ENCODE results near the gene PHF13. TPM values are rescaled to one million over a fixed set of nuclear protein-coding genes. Genes with fewer than 3 reads are reported as not detected.

Gene PHF13
- polyA plus RNA-seq, 1 donor from 2014 or later = 11.0 TPM

DNA sequence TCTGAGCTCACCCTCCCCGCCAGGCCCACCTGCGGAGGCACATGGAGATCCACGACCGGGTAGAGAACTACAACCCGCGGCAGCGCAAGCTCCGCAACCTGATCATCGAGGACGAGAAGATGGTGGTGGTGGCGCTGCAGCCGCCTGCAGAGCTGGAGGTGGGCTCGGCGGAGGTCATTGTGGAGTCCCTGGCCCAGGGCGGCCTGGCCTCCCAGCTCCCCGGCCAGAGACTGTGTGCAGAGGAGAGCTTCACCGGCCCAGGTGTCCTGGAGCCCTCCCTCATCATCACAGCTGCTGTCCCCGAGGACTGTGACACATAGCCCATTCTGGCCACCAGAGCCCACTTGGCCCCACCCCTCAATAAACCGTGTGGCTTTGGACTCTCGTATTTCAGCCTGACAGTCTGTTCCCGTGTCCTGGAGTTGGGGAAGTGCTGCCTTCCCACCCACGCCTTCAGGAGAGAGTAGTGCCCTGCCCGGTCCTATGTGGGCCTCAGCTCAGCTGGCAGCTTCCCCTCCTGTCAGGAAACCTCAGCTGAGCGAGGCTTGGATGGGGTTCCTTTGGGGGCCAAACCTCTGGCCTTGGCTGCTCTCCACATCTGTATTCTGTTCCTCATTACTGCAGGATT lies 24.5 kb upstream of the PHF13 start:
- Histone ChIP-seq H3K4me3 (ENCODE audit: low read length) (no peak overlapping the region), H3K79me2 (replicated peaks; ENCODE audit: insufficient read depth, low read length) (no peaks in the 10 kb centered on the region), H2AFZ (ENCODE audit: low read depth, low read length) (no peak overlapping the region), H3K9ac (ENCODE audit: low read length) (no peak overlapping the region), H3K9me2 (ENCODE audit: insufficient read depth, low read length) (no peaks in the 10 kb centered on the region), H3K9me3 (ENCODE audit: low read length) (no peaks in the 10 kb centered on the region), H3K4me2 (ENCODE audit: low read length) (no peak overlapping the region), H3K27ac (ENCODE audit: low read length) (no peak overlapping the region), H3K36me3 (ENCODE audit: insufficient read depth, low read length) (no peaks in the 10 kb centered on the region), H3K27me3 (ENCODE audit: insufficient read depth, low read depth, low read length) (no peaks in the 10 kb centered on the region), H3F3A (ENCODE audit: insufficient read depth, low read length, poor library complexity, severe bottlenecking) (no peaks in the 10 kb centered on the region), H4K20me1 (ENCODE audit: insufficient read depth) (no peaks in the 10 kb centered on the region)
- TF ChIP-seq, protein P1, sequence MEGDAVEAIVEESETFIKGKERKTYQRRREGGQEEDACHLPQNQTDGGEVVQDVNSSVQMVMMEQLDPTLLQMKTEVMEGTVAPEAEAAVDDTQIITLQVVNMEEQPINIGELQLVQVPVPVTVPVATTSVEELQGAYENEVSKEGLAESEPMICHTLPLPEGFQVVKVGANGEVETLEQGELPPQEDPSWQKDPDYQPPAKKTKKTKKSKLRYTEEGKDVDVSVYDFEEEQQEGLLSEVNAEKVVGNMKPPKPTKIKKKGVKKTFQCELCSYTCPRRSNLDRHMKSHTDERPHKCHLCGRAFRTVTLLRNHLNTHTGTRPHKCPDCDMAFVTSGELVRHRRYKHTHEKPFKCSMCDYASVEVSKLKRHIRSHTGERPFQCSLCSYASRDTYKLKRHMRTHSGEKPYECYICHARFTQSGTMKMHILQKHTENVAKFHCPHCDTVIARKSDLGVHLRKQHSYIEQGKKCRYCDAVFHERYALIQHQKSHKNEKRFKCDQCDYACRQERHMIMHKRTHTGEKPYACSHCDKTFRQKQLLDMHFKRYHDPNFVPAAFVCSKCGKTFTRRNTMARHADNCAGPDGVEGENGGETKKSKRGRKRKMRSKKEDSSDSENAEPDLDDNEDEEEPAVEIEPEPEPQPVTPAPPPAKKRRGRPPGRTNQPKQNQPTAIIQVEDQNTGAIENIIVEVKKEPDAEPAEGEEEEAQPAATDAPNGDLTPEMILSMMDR (IDR thresholded peaks at IDR 0.05; ENCODE audit: poor library complexity, severe bottlenecking) = no peak
- TF ChIP-seq EP300 (conservative IDR thresholded peaks at IDR 0.05; ENCODE audit: poor library complexity, severe bottlenecking) (no peak), SMC3 (conservative IDR thresholded peaks at IDR 0.05; ENCODE audit: poor library complexity) (no peak), MXI1 (conservative IDR thresholded peaks at IDR 0.05; ENCODE audit: poor library complexity, severe bottlenecking) (no peak), POLR2AphosphoS5 (IDR thresholded peaks at IDR 0.05) (no peak), EZH2 (IDR thresholded peaks at IDR 0.05; ENCODE audit: borderline replicate concordance, insufficient read depth, low read length, poor library complexity, severe bottlenecking) (no peak), TAF1 (IDR thresholded peaks at IDR 0.05; ENCODE audit: low read depth) (no peak), RAD21 (conservative IDR thresholded peaks at IDR 0.05) (no peak)
- TF ChIP-seq, protein P2, sequence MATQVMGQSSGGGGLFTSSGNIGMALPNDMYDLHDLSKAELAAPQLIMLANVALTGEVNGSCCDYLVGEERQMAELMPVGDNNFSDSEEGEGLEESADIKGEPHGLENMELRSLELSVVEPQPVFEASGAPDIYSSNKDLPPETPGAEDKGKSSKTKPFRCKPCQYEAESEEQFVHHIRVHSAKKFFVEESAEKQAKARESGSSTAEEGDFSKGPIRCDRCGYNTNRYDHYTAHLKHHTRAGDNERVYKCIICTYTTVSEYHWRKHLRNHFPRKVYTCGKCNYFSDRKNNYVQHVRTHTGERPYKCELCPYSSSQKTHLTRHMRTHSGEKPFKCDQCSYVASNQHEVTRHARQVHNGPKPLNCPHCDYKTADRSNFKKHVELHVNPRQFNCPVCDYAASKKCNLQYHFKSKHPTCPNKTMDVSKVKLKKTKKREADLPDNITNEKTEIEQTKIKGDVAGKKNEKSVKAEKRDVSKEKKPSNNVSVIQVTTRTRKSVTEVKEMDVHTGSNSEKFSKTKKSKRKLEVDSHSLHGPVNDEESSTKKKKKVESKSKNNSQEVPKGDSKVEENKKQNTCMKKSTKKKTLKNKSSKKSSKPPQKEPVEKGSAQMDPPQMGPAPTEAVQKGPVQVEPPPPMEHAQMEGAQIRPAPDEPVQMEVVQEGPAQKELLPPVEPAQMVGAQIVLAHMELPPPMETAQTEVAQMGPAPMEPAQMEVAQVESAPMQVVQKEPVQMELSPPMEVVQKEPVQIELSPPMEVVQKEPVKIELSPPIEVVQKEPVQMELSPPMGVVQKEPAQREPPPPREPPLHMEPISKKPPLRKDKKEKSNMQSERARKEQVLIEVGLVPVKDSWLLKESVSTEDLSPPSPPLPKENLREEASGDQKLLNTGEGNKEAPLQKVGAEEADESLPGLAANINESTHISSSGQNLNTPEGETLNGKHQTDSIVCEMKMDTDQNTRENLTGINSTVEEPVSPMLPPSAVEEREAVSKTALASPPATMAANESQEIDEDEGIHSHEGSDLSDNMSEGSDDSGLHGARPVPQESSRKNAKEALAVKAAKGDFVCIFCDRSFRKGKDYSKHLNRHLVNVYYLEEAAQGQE (IDR thresholded peaks at IDR 0.05; ENCODE audit: borderline replicate concordance) = no peak

DNA sequence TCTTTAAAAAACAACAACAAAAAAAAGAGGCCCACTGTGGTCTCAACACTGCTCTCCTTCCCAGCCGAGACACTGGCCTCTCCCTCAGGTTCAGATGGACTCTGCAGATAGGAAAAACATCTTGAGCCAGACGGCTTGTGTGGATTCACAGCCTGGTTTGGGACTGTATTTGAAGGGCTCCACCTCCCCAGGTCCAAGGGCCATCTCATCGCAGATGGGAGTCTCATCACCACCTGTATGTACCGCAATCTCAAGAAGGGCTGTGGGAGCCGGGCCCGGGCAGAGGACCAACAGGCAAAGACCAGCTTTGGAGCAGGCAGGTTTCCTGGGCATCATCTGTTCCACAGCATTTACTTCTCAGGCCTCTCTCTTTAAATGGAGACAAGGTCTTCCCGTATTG lies 23.5 kb upstream of the PHF13 start:
- no peaks in the 10 kb centered on the region for H3K9me2 ChIP-seq (ENCODE audit: insufficient read depth, low read length)
- H3F3A ChIP-seq (ENCODE audit: insufficient read depth, low read length, poor library complexity, severe bottlenecking) = no peaks in the 10 kb centered on the region
- no peak overlapping the region for H3K4me3 ChIP-seq (ENCODE audit: low read length)
- no peaks in the 10 kb centered on the region for H3K79me2 ChIP-seq (replicated peaks; ENCODE audit: insufficient read depth, low read length)
- H3K27me3 ChIP-seq (ENCODE audit: insufficient read depth, low read depth, low read length) = no peaks in the 10 kb centered on the region
- no peak overlapping the region for H3K27ac ChIP-seq (ENCODE audit: low read length)
- no peak overlapping the region for H2AFZ ChIP-seq (ENCODE audit: low read depth, low read length)
- no peaks in the 10 kb centered on the region for H3K36me3 ChIP-seq (ENCODE audit: insufficient read depth, low read length)
- no peak overlapping the region for H3K9ac ChIP-seq (ENCODE audit: low read length)
- no peak overlapping the region for H3K4me2 ChIP-seq (ENCODE audit: low read length)
- no peaks in the 10 kb centered on the region for H4K20me1 ChIP-seq (ENCODE audit: insufficient read depth)
- no peaks in the 10 kb centered on the region for H3K9me3 ChIP-seq (ENCODE audit: low read length)
- TF ChIP-seq EZH2 (IDR thresholded peaks at IDR 0.05; ENCODE audit: borderline replicate concordance, insufficient read depth, low read length, poor library complexity, severe bottlenecking) (no peak), EP300 (conservative IDR thresholded peaks at IDR 0.05; ENCODE audit: poor library complexity, severe bottlenecking) (no peak), POLR2AphosphoS5 (IDR thresholded peaks at IDR 0.05) (no peak), TAF1 (IDR thresholded peaks at IDR 0.05; ENCODE audit: low read depth) (no peak), MXI1 (conservative IDR thresholded peaks at IDR 0.05; ENCODE audit: poor library complexity, severe bottlenecking) (no peak), SMC3 (conservative IDR thresholded peaks at IDR 0.05; ENCODE audit: poor library complexity) (no peak), RAD21 (conservative IDR thresholded peaks at IDR 0.05) (no peak)
- TF ChIP-seq, protein P1 (IDR thresholded peaks at IDR 0.05; ENCODE audit: poor library complexity, severe bottlenecking) = no peak
- TF ChIP-seq, protein P2 (IDR thresholded peaks at IDR 0.05; ENCODE audit: borderline replicate concordance) = no peak
